ENCODE data around the gene GCFC2.

The GCFC2 gene

DNA sequence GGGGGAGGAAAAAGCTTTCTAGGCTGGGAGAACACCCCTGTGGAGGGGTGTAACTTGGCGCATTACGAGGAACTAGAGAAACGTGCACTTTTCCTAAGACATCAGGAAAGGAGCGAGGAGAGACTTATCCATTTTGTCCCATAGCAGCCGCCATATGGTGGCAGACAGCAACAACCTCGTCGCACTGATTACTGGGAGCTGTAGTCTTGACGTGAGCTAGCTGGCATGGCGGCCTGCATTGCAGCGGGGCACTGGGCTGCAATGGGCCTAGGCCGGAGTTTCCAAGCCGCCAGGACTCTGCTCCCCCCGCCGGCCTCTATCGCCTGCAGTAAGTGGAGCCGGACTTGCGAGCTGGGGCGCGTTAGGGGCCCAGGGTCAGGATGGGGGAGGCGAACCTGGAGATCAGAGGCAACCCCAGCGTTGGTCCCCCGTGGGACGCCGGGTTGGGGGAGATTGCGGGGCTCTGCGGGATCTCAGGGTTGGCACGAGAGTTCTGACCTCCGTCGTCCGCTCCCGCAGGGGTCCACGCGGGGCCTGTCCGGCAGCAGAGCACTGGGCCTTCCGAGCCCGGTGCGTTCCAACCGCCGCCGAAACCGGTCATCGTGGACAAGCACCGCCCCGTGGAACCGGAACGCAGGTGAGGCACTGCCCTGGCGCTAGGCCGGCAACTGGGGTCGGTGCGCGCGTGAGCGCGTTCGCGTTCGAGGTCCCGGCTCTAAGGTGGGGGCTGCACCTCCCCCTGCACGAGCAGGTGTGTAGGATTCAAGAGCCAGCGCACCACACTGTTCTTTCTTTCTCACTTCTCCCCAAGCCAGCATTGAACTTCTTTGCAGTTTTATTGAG, 63.9 kb downstream of the GCFC2 start, which contains the start of gene MRPL19:
MRPL19 (plus strand) TSS at position 201 of the 843 bp plus-strand sequence; CDS start at position 226, 25 bp downstream.
- Histone ChIP-seq H3K27ac (peak within 1 kb of the TSS; percentile 30), H3K4me1 (ENCODE audit: control insufficient read depth in 1 of 2, insufficient read depth in 1 of 2, low read depth in 1 of 2, low read length in 1 of 2) (peaks cover 6 to 10% of the 10 kb centered on the region in 2 experiments), H3K27me3 (no peaks in the 10 kb centered on the region), H3K9me3 (no peaks in the 10 kb centered on the region), H3K4me3 (ENCODE audit: low read depth in 1 of 2, low read length in 1 of 2) (peak within 1 kb of the TSS; percentile 71 to 78), H3K36me3 (peaks cover 12% of the 10 kb centered on the region)
- TF ChIP-seq CTCF (IDR thresholded peaks at IDR 0.05) = no peak

DNA sequence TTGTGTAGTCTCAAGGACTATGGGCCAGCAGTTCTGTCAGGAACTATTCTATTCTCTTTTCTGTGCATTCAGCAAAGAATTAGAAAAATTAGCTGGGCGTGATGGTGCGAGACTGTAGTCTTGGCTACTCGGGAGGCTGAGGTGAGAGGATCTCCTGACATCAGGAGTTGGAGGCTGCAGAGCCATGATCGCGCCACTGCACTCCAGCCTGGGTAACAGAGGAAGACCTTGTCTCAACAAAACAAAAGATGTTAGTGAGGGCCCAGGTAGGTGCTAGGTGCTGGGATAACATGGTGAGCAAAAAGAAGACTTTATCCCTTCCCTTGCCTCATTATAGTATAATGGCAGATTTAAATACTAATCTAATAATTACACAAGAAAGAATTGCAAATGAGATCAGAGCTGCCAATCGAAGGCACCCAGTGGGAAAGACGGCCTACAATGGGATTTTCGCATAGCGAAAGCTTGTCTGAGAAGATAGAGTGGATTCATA, 64.6 kb downstream of the GCFC2 start:
- no peak overlapping the region for H3K27ac ChIP-seq

DNA sequence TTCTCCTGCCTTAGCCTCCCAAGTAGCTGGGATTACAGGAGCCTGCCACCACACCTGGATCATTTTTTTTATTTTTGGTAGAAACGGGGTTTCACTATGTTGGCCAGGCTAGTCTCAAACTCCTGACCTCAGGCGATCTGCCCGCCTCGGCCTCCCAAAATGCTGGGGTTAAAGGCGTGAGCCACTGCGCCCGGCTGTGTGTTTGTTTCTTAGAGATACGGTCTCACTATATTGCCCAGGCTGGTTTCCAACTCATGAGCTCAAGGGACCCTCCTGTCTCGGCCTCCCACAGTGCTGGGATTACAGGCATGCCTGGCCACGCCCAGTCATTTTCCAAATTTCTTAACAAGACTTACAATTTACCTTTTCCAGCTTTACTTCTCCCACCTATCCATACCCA, 65.1 kb downstream of the GCFC2 start:
- H3K27me3 ChIP-seq = no peaks in the 10 kb centered on the region
- no peaks in the 10 kb centered on the region for H3K9me3 ChIP-seq
- no peak overlapping the region for H3K4me3 ChIP-seq (ENCODE audit: low read depth in 1 of 2, low read length in 1 of 2)

More for the DNA sequence above, 64.6 kb downstream of the GCFC2 start:
- Histone ChIP-seq H3K4me1 (ENCODE audit: control insufficient read depth in 1 of 2, insufficient read depth in 1 of 2, low read depth in 1 of 2, low read length in 1 of 2) (peaks cover 6 to 10% of the 10 kb centered on the region in 2 experiments), H3K36me3 (peaks cover 5% of the 10 kb centered on the region), H3K4me3 (ENCODE audit: low read depth in 1 of 2, low read length in 1 of 2) (peak overlapping the region; percentile 71 to 78), H3K27me3 (no peaks in the 10 kb centered on the region), H3K9me3 (no peaks in the 10 kb centered on the region)
- TF ChIP-seq CTCF (IDR thresholded peaks at IDR 0.05) = no peak

DNA sequence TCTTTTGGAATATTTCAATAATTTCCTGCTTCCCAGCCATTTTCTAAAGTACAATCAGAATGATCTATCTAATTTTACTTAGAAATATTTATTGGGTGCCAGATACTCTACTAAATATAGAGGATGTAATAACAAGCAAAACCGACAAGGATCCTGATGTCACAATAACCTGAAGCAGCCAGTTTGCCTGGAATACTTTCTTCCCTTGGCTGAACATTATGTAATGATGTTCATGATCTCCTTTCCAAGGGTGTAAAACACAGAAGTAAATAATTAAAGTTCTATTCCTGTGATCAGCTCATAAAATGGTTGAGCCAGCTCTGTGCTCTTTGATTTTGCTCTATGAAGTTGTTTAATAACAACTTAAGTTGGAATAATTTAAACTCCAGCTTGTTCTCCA, 66.7 kb downstream of the GCFC2 start:
- no peak overlapping the region for H3K4me3 ChIP-seq (ENCODE audit: low read depth in 1 of 2, low read length in 1 of 2)
- no peak overlapping the region for H3K27ac ChIP-seq
- H3K27me3 ChIP-seq = peaks cover 10% of the 10 kb centered on the region
- H3K4me1 ChIP-seq (ENCODE audit: control insufficient read depth in 1 of 2, insufficient read depth in 1 of 2, low read depth in 1 of 2, low read length in 1 of 2) = peaks cover 6 to 10% of the 10 kb centered on the region in 2 experiments
- no peaks in the 10 kb centered on the region for H3K9me3 ChIP-seq
- no peaks in the 10 kb centered on the region for H3K36me3 ChIP-seq
- no peak for TF ChIP-seq CTCF (IDR thresholded peaks at IDR 0.05)

More for the DNA sequence above, 65.1 kb downstream of the GCFC2 start:
- peaks cover 6 to 10% of the 10 kb centered on the region in 2 experiments for H3K4me1 ChIP-seq (ENCODE audit: control insufficient read depth in 1 of 2, insufficient read depth in 1 of 2, low read depth in 1 of 2, low read length in 1 of 2)
- H3K27ac ChIP-seq = no peak overlapping the region
- H3K36me3 ChIP-seq = peaks cover under 1% of the 10 kb centered on the region
- TF ChIP-seq CTCF (IDR thresholded peaks at IDR 0.05) = no peak

- no peaks in the 10 kb centered on the region for H3K9me3 ChIP-seq
- H3K27ac ChIP-seq = no peak overlapping the region
- peaks cover 0 to 3% of the 10 kb centered on the region in 2 experiments for H3K4me1 ChIP-seq (ENCODE audit: control insufficient read depth in 1 of 2, insufficient read depth in 1 of 2, low read depth in 1 of 2, low read length in 1 of 2)
- no peaks in the 10 kb centered on the region for H3K36me3 ChIP-seq
- H3K27me3 ChIP-seq = peaks cover 31% of the 10 kb centered on the region
- H3K4me3 ChIP-seq (ENCODE audit: low read depth in 1 of 2, low read length in 1 of 2) = no peak overlapping the region
- TF ChIP-seq CTCF (IDR thresholded peaks at IDR 0.05) = no peak
Measured at GRCh38 chr2:75641587-75641986, 69.1 kb downstream of the GCFC2 start.
